GM12892 (cell line): Measurements from ENCODE around the gene SNX3.

Experiments
- POLR2A ChIP-seq: IDR thresholded peaks from 2 replicates; pipeline ENCODE4 v1.6.1; 2011; ENCODE audit warnings: low read depth, low read length, control low read depth
- TAF1 ChIP-seq: IDR thresholded peaks from 2 replicates; pipeline ENCODE4 v1.6.1; 2011; ENCODE audit warnings: low read depth, mild to moderate bottlenecking, control low read depth, low read length, borderline replicate concordance

DNA sequence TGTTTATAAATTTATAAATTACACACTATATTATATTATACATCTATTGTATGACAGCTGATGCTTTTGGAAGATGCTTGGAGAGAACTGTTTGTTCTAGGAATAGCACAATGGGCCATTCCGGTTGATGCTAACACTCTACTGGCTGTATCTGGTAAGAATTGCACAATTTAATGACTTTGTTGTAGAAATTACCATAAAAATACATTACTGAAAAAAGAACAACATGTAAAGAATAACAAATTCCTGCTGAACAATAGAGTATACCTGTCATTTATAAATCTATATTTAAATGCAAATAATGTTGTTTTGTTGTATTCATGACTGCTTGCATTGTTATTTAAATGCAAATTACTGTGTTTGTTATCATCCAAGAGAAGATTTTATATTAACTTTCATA is 80.6 kb downstream of the SNX3 start:
- TF ChIP-seq POLR2A (no peak), TAF1 (no peak)
